IPS DF 4.7 (cell line): ENCODE results near the gene PTPN1.
"Not testable (repeated sequence)": the region's sequence is repeated elsewhere in the genome, so short reads cannot be mapped to it uniquely, and the experiment has no call there.

ENCODE experiments used
- DNase-seq: peaks from one replicate; pipeline ENCODE4 v3.0.0-alpha.2; 2013; ENCODE audit warnings: low spot score; ENCODE audit errors: extremely low read depth

Gene PTPN1

DNA sequence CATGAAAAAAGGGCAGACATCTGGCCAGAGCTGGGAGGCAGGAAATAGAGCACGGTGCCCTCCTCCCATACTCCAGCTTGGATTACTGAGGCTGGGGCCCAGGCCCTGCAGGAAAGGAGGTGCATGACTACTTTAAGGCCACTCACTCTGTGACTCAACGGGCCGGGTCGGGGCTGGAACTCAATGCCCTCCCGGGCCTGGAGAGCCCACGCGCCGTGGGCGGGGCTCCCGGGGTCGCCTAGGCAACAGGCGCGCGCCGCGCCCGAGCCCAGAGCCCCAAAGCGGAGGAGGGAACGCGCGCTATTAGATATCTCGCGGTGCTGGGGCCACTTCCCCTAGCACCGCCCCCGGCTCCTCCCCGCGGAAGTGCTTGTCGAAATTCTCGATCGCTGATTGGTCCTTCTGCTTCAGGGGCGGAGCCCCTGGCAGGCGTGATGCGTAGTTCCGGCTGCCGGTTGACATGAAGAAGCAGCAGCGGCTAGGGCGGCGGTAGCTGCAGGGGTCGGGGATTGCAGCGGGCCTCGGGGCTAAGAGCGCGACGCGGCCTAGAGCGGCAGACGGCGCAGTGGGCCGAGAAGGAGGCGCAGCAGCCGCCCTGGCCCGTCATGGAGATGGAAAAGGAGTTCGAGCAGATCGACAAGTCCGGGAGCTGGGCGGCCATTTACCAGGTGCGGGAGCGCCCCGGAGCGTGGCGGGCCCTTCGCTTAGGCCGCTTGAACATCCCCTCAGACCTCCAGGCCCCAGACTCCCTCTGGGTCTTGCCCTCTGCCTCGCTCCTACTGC lies at the start of gene PTPN1:
Gene PTPN1 (plus strand): TSS at position 461 of the 783 bp plus-strand sequence. CDS start 145 bp downstream, at position 606.
- peak; percentile 87 for DNase-seq

DNA sequence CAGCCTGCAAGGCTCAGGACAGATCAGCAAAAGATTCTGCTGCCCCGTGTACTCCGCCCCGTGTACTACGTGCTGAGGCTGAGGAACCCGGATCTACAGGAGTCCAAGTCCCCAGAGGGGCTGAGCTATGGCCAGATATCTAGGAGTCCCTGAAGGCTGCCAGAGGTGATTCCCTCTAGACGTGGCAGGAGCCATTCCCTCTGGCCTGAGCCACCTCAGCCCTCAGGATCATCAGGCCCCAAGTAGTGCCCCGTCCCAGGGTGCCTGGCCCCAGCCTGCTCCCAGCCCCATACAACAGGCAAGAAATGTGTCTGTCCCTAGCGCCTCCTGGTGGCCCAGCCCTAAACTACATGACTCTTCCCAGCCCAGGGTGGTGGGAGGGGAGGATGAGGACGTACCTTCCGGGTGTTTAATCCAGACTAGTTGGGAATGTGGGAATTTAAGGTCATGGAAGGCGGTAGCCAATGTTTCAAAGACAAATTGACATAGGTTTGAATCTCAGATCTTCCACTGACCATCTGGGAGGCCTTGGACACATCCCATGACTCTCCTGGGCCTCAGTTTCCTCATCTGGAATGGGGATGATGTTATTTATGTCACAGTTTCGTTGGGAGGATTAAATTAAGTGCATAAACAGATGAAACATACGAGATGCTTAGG lies 49.4 kb upstream of the PTPN1 start:
- no peak for DNase-seq

DNA sequence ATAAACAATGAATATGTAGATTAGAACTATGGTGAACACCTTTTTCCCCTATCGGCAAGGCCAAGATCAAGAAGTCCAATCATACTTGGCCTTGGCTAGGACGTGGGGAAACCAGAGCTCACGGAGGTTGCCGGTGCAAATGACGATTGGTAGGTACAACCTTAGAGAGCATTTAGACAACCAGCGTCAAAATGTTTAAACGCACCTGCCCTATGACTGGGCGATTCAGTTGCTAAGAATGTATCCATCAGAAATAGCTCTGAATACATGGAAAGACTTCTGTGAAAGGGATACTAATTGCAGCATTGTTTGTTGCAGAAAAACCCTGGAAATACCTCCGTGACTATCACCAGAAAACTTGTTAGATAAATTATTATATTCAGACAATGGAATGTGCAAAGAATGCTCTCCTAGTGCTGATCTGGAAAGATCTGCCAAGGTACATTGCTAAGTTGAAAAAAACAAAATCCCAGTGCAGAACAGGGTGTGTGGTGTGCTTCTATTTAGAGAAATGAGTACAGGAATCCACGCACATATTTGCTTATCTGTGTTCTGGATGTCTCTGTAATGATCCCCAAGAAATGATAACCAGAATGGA lies 48.0 kb upstream of the PTPN1 start:
- DNase-seq: no peak

DNA sequence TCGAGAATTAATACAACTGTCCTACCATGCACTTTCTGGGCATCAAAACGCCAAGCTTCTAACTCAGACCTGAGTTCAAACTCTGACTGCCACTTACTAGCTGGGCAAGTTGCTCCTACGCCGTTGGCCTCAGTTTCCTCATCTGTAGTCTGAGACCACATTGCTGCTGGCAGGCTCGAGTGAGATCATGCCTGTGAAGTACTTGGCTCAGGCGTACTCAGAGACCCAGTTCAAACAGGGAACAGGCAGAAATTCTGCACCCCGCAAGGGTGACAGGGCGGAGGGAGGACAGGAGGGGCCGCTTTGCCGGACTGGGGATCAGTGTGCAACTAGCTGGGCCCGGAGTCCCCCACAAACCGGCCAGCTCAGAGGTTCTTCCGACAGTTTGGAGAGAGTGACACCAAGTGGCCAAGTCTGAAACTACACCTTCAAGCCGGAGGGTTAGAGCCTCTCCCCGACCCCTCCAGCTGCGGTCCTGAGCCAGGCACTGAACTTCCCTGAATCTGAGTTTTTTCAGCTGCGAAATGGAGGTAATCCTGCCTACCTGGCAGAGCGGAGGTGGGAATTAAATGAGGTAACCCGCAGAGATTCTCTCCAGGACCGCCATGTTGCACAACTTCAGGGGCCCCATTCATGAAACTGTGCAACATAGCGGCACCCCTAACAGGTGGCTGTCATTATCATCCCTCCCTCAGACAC lies 46.0 kb upstream of the PTPN1 start:
- no peak for DNase-seq

DNA sequence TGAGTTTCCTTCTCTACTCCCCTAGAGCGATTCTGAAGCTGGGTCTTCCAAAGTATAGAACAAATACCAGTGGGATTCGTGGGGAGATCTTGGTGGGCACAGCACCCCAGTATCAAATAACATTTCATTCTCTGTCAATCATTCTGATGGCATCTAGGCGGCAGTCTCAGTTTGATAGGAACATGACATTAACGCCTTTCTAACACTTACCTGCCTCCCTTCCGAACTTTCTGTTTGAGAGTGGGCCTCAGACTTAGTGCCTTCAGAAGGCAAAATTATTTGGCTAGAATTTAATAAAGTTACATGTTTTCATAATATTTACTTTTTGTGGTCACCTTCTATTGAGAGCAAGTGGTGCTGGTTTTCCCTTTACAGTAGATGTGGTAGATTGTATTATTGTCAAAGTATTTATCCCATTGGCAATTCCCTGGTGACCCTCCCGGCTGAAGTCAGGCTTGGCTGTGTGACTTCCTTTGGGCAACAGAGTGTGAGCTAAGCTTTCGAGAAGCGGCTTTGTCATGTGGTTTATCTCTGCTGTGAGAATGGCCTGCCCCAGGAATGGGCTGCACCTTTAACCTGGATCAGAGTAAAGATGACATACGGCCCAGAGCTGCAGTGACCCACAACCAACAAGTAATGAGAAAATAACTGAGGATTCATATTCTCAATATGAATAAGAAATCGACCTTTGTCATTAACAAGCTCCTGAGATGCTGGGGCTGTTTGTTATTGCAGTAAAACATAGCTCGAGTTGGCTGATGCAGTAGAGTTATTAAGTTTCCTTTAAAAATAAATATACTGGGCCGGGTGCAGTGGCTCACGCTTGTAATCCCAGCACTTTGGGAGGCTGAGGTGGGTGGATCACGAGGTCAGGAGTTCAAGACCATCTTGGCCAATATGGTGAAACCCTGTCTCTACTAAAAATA lies 45.2 kb upstream of the PTPN1 start:
- DNase-seq: no peak

DNA sequence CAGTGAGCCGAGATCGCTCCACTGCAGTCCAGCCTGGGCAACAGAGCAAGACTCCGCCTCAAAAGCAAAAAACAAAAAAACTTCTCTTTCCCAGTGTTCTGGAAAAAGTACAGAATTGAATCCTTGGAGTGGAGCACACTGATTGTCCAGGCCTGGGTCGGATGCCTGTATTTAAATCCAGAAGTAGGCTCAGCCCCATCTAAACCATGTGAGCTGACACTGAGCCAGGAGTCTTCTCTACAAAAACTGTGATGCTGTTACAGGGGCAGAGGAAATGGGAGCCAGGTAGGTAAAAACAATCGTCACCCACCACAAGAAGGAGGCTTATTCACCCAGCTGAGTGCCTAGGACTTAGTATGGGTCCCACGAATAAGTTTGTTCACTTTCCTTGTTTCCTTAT lies 43.0 kb upstream of the PTPN1 start:
- no peak for DNase-seq

DNA sequence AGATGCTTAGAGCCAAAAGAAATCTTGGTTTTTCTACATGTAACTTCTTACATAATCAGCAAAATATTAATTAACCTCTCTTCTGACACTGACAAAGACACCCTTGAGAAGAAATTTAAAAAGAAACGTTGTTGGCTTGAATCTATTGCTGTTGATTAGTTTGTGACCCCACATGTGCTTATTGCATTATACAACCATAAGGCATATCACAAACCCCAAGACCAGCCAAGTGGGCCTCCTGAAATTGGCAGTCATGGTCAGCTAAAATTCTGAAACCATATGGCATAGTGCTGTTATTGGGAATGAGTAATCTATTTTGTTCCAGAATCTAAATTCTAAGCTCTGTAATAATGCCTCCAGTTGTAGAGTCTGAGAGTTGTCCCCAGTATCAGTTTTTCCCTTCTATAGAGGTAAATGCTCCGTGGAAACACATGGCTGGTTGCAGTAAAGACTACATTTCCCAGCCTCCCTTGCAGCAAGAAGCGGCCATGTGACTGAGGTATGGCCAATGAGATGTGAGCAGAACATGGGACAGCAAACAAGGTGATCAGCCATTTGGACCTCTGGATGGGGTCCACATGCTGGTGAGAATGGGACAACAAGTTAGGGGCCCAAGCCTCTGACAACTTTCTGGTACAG lies 42.3 kb upstream of the PTPN1 start:
- DNase-seq: no peak

DNA sequence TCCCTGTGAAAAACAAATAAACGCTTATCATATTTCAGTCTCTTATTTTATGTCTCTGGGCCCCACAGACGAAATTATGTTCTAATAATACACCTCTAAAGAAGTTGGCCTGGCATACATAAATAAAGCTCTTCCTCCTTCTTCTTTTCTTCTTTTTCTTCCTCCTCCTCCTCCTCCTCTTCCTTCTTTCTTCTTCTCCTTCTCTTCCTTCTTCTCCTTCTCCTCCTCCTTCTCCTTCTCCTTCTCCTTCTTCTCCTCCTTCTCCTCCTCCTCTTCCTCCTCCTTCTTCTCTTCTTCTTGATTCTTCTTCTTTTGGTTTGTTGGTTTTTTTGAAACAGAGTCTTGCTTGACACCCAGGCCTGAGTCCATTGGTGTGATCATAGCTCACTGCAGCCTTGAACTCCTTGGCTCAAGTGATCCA lies 41.8 kb upstream of the PTPN1 start:
- DNase-seq: no peak

DNA sequence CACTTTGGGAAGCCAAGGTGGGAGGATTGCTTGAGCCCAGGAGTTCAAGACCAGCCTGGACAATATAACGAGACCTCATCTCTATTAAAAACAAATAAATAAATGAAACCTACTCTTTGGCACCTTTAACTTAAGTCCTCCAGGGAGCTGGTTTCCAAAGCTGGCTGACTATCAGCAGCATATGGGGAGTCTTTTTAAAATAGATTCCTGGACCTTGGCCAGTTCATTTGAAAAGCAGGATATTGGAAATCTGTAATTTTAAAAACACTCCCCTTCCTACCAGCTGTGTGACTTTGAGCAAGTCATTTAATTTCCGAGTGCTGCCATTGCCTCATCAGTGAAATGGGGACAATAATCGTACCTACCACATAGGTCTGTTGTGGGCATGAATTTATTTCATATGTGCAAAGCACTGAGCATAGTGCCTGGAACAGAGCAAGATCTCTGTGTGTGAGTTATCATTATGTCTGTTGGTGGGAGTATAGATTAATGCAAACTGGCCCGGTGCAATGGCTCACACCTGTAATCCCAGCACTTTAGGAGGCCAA lies 40.9 kb upstream of the PTPN1 start:
- DNase-seq: no peak

DNA sequence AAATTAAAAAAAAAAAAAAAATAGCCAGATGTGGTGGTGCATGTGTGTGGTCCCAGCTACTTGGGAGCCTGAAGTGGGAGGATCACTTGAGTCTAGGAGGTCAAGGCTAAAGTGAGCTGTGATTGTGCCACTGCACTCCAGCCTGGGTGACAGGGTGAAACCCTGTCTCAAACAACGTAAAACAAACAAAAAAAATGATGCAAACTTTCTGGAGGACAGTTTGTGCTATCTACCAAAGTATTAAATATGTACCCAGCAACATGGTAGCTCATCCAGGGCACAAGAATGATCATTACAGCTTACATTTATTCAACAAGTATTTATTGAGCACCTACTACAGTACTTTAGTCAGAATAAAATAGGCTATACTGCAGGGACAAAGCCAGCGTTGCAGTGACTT lies 40.4 kb upstream of the PTPN1 start:
- DNase-seq: no peak

DNA sequence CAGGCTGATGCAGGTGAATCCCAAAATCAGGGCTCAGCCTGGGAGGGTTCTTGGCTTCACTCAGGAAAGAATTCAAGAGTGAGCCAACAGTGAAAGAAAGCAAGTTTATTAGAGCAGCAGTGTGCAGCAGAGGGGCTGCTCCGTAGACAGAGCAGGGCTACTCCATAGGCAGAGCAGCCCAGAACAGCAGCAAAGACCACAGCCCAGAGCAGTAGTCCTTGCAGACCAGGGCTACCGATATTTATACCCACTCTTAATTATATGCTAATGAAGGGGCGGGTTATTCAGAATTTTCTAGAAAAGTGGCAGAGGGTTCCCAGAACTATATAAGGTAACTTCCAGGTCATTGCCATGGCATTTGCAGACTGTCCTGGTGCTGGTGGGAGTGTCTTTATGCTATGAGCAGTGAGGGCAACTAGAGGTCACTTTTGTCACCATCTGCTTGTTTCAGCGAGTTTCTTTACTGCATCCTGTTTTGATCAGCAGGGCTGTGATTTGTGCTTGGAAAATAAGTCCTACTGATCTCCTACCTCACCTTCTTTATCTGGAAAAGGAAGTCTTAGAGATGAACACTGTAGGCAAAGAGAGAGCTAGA lies 39.8 kb upstream of the PTPN1 start:
- no peak for DNase-seq

DNA sequence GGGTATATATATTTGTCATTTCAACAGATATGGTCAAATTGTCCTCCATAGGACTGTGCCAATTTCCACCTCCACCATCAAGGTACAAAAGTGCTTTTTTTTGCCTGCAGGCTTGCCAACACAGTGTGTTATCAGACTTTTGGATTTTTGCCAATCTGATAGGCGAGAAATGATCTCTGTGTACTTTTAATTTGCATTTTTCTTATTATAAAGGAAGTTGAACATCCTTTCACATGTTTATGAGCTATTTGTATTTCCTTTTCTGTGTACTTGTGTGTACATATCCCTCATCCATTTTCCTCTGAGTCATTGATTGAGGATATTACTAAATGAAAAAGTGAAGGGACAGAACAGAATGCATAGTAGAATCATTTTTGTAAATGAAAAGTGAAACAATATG lies 39.0 kb upstream of the PTPN1 start:
- no peak for DNase-seq

DNA sequence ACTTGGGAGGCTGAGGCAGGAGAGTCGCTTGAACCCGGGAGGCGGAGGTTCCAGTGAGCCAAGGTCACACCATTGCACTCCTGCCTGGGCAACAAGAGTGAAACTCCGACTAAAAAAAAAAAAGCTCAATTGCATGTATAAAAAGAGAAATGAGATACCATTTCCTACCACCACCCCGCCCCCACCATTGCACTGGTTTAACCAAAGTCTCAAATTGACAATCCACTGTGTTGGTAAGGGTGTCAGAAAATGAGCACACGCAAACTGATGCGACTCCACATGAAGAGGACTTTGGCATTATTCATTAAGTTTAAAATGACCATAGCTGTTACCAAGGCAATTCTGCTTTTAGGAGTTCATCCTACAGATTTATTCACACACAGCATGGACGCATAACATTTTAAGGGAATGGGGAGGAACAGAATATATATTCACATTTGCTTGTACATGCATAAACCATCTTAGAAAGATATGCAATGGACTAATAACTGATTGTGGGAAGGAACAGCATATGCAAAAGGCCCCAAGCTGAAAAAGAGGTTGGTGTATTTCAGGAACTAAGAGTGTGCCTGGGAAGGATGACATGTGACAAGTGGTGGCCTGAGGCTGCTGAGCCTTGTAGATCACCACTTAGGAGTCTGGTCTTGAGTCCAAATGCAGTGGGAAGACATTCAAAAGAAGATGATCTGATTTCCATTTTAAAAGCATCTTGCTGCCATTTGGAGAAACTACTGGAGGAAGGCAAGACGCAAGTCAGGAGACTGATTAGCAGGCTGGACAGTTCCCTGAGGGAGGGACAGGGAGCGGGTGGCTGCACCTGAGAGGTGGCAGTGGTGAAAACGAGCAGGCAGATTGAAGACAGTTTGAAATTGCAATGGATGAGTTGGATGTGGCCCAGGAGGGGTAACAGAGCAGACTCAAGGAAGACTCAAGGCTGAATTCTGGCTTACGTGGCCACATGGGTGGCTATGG lies 37.2 kb upstream of the PTPN1 start:
- no peak for DNase-seq

DNA sequence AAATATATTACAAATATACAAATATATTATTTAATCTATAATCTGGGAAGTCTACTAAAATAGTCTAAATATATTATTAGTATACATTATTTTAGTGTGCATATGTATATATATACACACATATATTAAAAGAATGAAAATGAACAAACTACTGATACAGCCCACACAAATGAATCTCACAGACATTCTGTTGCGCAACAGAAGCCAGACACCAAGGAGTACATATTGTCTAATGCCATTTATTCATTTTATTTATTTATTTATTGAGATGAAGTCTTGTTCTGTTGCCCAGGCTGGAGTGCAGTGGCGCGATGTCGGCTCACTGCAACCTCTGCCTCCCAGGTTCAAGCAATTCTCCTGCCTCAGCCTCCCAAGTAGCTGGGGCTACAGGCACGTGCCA lies 35.8 kb upstream of the PTPN1 start:
- DNase-seq: not testable (repeated sequence)

DNA sequence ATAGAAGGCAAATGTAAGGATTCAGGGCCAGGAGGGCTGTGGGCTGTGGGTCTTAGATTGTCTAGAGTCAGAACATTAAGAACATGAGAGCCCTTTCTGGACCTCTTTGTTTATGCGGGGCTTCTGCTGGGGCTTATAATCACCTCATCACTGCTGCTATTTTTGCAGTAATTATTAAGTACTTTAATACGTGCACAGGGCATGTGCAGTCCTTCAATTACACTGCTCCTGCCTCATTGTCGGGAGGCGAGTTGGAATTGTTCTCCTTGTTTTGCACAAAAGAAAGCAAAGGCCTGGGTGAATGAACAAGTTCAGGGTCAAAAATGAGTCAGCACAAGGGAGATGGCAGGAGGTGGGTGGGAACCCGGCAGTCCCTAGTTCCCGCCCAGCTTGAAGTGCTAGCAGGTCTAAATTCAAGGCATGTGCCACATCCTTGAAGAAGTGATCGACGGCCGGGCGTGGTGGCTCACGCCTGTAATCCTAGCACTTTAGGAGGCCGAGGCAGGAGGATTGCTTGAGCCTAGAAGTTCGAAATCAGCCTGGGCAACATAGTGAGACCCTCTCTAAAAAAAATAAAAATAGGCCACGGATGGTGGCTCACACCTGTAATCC lies 34.4 kb upstream of the PTPN1 start:
- no peak for DNase-seq

DNA sequence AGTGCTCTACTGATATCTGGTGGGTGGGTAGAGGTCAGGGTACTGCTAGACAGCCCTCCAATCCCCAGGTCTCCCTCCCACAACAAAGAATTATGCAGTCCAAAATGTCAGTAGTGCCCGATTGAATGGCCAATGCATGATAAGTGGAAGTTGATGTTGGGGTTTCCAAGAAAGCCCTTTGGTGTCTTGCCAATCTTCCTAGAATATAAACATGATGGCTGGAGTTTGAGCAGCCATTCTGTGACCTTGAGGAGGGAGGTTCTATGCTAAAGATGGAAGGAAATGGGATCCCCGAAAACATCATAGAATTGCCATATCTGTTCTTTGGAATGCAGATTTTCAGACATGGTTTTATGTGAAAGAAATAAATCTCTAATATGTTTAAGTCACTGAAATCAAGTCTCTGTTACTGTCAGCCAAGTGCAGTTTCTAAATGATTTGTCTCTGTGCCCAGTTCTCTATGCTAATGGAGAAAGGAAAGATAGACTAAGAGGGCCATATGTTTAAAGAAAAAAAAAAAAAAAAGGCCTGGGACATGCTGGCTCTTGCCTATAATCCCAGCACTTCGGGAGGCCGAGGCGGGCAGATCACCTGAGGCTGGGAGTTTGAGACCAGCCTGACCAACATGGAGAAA lies 32.8 kb upstream of the PTPN1 start:
- no peak for DNase-seq

DNA sequence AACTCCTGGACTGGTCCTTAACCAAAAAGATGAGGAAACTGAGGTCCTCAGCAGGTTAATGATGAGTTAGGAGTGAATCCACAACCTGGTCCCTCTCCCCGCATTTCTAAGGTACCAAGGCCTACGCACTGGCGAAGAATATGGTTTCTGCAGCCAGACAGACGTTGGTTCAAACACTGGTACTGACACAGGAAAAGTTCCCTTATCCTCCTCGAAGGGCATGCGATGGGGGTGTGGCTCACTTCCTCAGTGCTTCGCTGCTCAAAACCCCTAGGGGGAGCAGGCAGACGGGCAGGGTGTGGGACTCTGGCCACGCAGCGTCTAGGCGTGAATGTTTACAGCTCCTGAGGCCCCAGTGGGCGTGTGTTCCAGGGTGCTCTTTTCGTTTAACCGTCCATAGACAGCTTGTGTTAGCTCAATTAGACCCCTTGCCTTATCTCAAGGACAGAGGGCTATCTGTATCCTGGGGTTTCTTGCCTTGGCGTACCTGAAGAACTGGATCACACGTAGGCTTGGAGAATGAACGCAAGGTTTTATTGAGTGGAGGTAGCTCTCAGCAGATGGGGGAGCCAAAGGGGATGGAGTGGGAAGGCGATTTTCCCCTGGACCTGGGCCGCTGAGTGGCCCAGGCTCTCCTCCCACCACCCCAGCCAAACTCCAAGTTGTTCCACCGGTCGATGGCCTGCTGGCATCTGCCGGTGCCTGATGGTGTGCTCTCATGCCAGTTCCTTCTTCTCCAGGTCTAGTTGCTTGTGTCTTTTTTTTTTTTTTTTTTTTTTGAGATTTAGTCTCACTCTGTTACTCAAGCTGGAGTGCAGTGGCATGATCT lies 31.8 kb upstream of the PTPN1 start:
- no peak for DNase-seq
